ENCODE data around the gene C3orf52. TPM values are rescaled to one million over a fixed set of nuclear protein-coding genes. Genes with fewer than 3 reads are reported as not detected.

C3orf52 gene
- total and polyA plus RNA-seq, 7 donors, result 0.62 to 5.9 (median 1.9) TPM

DNA sequence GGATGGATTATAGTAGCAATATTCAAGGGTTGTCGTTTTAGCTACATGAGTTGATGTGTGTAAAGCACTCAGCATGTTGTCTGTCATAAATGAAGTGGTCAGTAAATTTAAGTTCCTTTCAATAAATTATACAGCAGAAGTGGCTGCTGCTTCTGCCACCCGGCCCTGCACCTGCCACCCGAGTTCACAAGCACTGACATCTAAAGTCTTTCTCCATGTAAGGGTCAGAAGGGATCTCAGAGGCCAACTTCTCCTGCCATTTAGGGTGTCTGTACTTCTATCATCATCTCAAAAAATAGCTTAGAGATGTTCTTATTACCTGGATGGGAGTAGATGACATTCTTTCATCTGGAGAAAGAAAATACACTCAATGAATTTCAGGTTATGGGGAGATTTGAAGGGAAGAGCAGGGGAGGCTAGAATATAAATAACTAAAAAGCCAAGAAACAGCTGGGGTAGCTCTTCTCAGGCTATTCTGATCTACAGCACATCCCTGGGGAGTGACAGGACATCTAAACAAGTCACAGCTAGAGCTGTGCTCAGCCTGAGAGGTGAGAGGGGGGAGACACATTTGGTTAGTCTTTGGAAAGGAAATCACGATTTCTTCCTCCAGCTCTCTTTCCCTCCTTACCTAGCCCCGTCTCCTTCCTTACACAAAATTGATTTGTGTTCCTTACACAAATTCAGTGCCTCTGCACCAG, 38.9 kb downstream of the C3orf52 start:
- TF ChIP-seq, protein P1, sequence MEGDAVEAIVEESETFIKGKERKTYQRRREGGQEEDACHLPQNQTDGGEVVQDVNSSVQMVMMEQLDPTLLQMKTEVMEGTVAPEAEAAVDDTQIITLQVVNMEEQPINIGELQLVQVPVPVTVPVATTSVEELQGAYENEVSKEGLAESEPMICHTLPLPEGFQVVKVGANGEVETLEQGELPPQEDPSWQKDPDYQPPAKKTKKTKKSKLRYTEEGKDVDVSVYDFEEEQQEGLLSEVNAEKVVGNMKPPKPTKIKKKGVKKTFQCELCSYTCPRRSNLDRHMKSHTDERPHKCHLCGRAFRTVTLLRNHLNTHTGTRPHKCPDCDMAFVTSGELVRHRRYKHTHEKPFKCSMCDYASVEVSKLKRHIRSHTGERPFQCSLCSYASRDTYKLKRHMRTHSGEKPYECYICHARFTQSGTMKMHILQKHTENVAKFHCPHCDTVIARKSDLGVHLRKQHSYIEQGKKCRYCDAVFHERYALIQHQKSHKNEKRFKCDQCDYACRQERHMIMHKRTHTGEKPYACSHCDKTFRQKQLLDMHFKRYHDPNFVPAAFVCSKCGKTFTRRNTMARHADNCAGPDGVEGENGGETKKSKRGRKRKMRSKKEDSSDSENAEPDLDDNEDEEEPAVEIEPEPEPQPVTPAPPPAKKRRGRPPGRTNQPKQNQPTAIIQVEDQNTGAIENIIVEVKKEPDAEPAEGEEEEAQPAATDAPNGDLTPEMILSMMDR (IDR thresholded peaks at IDR 0.05), result no peak
- WGBS, 3 donors, result 35 to 56% (median 47%) methylated on average over 5 of the region's 5 CpGs
- Histone ChIP-seq H3K4me1 (no peaks in the 10 kb centered on the region), H3K4me3 (no peak overlapping the region), H3K27ac (no peak overlapping the region), H3K9me3 (no peaks in the 10 kb centered on the region), H3K36me3 (ENCODE audit: insufficient read depth in 1 of 2, low read depth in 1 of 2) (no peaks in the 10 kb centered on the region), H3K27me3 (ENCODE audit: insufficient read depth in 3 of 3, low read length in 2 of 3) (no peaks in the 10 kb centered on the region)
- ATAC-seq (no peak), DNase-seq (no peak)
- intact Hi-C loops (cut with DNase I), result no loop called here

DNA sequence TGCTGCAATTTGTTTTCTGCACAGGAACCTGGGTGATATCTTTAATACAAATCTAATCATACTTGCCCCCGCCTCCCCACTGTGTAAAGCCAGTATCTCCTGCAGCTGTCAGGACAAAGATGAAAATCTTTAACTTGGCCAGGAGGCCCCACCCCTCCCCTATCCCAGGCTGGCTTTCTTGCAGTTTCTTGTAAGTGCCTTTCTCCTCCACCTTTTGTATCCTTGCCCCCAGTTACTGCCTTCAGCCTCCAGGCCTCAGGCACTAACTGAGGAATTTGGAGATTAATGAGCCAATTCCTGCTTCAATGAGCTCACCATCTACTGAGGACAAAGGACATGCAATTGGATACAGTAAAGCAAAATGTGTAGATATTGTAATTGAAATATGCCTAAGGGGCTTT, 40.3 kb downstream of the C3orf52 start:
- intact Hi-C loops (cut with DNase I), result no loop called here
- H3K27me3 ChIP-seq (ENCODE audit: insufficient read depth in 3 of 3, low read length in 2 of 3), result no peaks in the 10 kb centered on the region
- H3K36me3 ChIP-seq (ENCODE audit: insufficient read depth in 1 of 2, low read depth in 1 of 2), result no peaks in the 10 kb centered on the region
- H3K9me3 ChIP-seq, result no peaks in the 10 kb centered on the region
- TF ChIP-seq, protein P1 (IDR thresholded peaks at IDR 0.05), result no peak
- no peak for DNase-seq
- H3K4me1 ChIP-seq, result no peaks in the 10 kb centered on the region
- WGBS, 3 donors, result 64 to 81% (median 79%) methylated on average over 1 of the region's 1 CpG
- no peak for ATAC-seq
- no peak overlapping the region for H3K27ac ChIP-seq
- no peak overlapping the region for H3K4me3 ChIP-seq

DNA sequence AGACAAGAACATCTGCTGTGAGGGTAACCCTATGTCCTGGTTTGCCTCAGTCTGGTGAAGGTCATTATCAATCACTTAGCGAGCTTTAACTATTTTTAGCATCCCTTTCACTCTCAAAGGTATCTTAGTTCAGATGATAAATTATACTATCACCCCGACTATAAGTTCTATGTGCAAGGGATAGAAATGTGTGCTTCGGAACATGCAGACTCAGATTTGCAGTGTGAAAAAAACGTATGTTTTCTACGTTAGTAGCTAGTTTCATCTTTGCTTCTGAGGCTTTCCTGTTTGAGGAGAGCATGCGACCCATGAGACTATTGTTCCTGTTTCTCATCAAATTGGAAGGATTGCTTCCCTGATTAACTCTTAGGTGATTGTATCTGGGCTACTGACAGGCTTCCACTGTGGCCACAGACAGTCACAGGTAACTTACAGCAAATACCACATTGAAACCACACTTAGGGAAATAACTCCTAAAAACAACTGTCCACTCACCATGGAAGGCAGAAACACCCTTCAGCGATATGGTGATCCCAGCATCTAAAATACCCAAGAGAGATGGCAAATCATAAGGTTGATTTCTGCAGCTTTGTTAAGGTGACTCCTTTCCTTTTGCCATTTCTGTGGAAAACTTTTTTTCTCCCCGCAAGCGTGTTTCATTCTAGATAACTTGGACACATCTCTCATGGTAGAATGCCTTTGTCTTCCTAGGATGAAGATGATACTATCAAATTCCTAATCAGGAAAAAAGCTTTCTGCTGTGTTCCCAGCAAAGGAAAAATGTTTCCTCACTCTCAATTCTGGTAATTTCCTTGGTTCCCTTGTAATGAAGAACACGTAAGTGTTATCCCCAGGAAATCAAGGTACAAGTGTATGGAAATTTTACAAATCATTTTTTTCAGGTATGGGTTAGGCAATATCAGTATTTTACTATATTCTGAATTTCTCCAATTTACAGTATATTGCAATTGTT, 41.6 kb downstream of the C3orf52 start:
- Histone ChIP-seq H3K4me1 (no peaks in the 10 kb centered on the region), H3K4me3 (no peak overlapping the region), H3K9me3 (no peaks in the 10 kb centered on the region), H3K36me3 (ENCODE audit: insufficient read depth in 1 of 2, low read depth in 1 of 2) (no peaks in the 10 kb centered on the region), H3K27me3 (ENCODE audit: insufficient read depth in 3 of 3, low read length in 2 of 3) (no peaks in the 10 kb centered on the region), H3K27ac (no peak overlapping the region)
- intact Hi-C loops (cut with DNase I), result no loop called here
- TF ChIP-seq, protein P1 (IDR thresholded peaks at IDR 0.05), result no peak
- DNase-seq, result no peak
- 64 to 69% (median 68%) methylated on average over 10 of the region's 10 CpGs for WGBS, 3 donors
- ATAC-seq, result no peak

DNA sequence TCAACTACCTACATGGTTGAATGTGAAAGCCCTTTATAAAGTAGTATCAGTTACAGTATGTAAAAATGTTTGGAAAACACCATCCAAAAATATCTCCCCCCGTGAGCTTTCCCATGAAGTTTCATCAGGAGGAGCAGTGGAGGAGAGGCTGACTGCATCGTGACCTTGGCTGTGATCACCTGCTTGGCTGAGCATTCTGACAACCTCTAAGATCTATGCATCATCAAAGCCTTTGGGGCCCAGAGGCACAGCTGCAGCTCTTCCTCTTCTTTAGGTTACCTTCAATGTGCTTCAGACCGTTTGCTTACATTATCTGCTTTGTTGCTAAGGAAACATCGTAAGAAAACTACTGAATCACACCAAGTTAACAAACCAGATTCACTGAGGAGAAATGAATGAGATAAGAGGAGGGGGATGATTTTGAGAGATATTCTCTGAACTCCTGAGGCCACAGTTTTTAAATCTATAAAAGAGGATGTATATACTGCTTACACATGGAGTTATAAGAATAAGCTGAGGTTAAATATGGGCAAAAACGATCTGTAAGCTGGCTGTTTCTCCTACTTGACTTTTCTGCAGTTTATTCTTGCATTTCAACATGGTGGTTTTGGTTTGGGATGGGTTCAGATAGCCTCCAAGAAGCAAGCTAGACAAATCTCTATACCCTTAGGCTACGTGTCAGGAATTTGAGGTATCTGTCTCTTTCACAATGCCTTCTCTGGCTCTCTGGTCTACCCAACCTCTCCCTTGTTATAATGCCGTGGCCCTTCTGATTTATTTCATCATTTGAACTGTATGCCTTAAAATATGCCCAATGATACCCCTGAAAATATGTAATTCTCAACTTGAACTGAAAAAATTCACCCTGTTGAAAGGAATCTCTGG, 42.9 kb downstream of the C3orf52 start:
- no peak overlapping the region for H3K27ac ChIP-seq
- DNase-seq (no peak), ATAC-seq (no peak)
- WGBS, 3 donors, result 69 to 74% (median 70%) methylated on average over 7 of the region's 7 CpGs
- H3K4me3 ChIP-seq, result no peak overlapping the region
- TF ChIP-seq, protein P1 (IDR thresholded peaks at IDR 0.05), result no peak
- H3K36me3 ChIP-seq (ENCODE audit: insufficient read depth in 1 of 2, low read depth in 1 of 2), result no peaks in the 10 kb centered on the region
- intact Hi-C loops (cut with DNase I), result no loop called here
- no peaks in the 10 kb centered on the region for H3K4me1 ChIP-seq
- H3K27me3 ChIP-seq (ENCODE audit: insufficient read depth in 3 of 3, low read length in 2 of 3), result no peaks in the 10 kb centered on the region
- no peaks in the 10 kb centered on the region for H3K9me3 ChIP-seq

Measured in psoas muscle (tissue), 8 donors.